ENCODE measurements around the gene NHLH1.

- no peak for TF ChIP-seq TAF1 (IDR thresholded peaks at IDR 0.05; ENCODE audit: borderline replicate concordance, insufficient read depth, low read length)
- TF ChIP-seq REST (IDR thresholded peaks at IDR 0.05; ENCODE audit: insufficient read depth in 1 of 2, low read depth in 2 of 2, low read length in 2 of 2): no peak
- TF ChIP-seq POLR2AphosphoS5 (IDR thresholded peaks at IDR 0.05; ENCODE audit: low read depth, low read length): no peak
These were observed 39.5 kb downstream of the NHLH1 start for GRCh38 chr1:160406131-160406968.
